WTC11 (cell line): ENCODE measurements around the gene PLXNA2. TPM values are rescaled to one million over a fixed set of nuclear protein-coding genes. Genes with fewer than 3 reads are reported as not detected.

ENCODE experiments used
- ATAC-seq: fragments of 200-7000 bp; cut with Tn5 transposase; 2 replicates; pipeline ENCODE4 v1.10.0; 2021; ENCODE audit warnings: mild to moderate bottlenecking, moderate library complexity
- CTCF ChIA-PET: fragments of 300-600 bp; sonication (Branson Sonifier 250); formaldehyde crosslinking; loops from one replicate; lab custom pipeline; 2021; ENCODE audit warnings: antibody characterized with exemption; lab: Charles Lee
- POLR2A ChIA-PET: fragments of 350-600 bp; sonication (Branson Sonifier 250); formaldehyde crosslinking; loops from one replicate; lab custom pipeline; 2021; ENCODE audit warnings: antibody characterized with exemption; lab: Charles Lee
- DNase-seq: peaks from one replicate; pipeline ENCODE4 v3.0.0; 2021; ENCODE audit warnings: low spot score
- H3K27ac Mint-ChIP-seq: 2 replicates; pipeline ENCODE4 v1.8.0; 2021; ENCODE audit warnings: mixed read lengths
- H3K27me3 Mint-ChIP-seq: 2 replicates; pipeline ENCODE4 v1.8.0; 2021; ENCODE audit warnings: low read depth, mild to moderate bottlenecking, moderate library complexity, mixed read lengths
- H3K36me3 Mint-ChIP-seq: 2 replicates; pipeline ENCODE4 v1.8.0; 2021; ENCODE audit warnings: mixed read lengths
- H3K4me1 Mint-ChIP-seq: 2 replicates; pipeline ENCODE4 v1.8.0; 2022; ENCODE audit warnings: mixed read lengths
- H3K4me3 Mint-ChIP-seq: 2 replicates; pipeline ENCODE4 v1.8.0; 2021; ENCODE audit warnings: mild to moderate bottlenecking, moderate library complexity, mixed read lengths
- H3K9me3 Mint-ChIP-seq: 2 replicates; pipeline ENCODE4 v1.8.0; 2021; ENCODE audit warnings: mixed read lengths
- ATF1 ChIP-seq: sonication (generic); formaldehyde crosslinking; IDR thresholded peaks from 2 replicates; pipeline ENCODE4 v1.8.1; 2023; ENCODE audit warnings: mild to moderate bottlenecking, moderate library complexity, missing genetic modification reagents
- ATF3 ChIP-seq: sonication (generic); formaldehyde crosslinking; conservative IDR thresholded peaks from 2 replicates; pipeline ENCODE4 v1.8.1; 2022; ENCODE audit warnings: mild to moderate bottlenecking, missing genetic modification reagents
- CBFB ChIP-seq: sonication (generic); formaldehyde crosslinking; IDR thresholded peaks from 2 replicates; pipeline ENCODE4 v1.8.1; 2022; ENCODE audit warnings: mild to moderate bottlenecking, low read depth, missing genetic modification reagents
- FOXJ3 ChIP-seq: sonication (generic); formaldehyde crosslinking; IDR thresholded peaks from 2 replicates; pipeline ENCODE4 v1.9.0; 2021; ENCODE audit warnings: missing genetic modification reagents, mild to moderate bottlenecking, borderline replicate concordance
- FOXP1 ChIP-seq: sonication (generic); formaldehyde crosslinking; IDR thresholded peaks from 2 replicates; pipeline ENCODE4 v1.8.0; 2022; ENCODE audit warnings: missing genetic modification reagents, mild to moderate bottlenecking, moderate library complexity, borderline replicate concordance
- FOXP4 ChIP-seq: sonication (generic); formaldehyde crosslinking; IDR thresholded peaks from 2 replicates; pipeline ENCODE4 v1.8.0; 2022; ENCODE audit warnings: mild to moderate bottlenecking, missing genetic modification reagents
- HMGA2 ChIP-seq: fragments of 250-450 bp; sonication (Bioruptor Pico); IDR thresholded peaks from 2 replicates; pipeline ENCODE4 v1.4.0; 2021; ENCODE audit warnings: mild to moderate bottlenecking, moderate library complexity
- HMGXB4 ChIP-seq: sonication (generic); formaldehyde crosslinking; IDR thresholded peaks from 2 replicates; pipeline ENCODE4 v1.8.1; 2023; ENCODE audit warnings: mild to moderate bottlenecking, moderate library complexity, missing genetic modification reagents
- MLX ChIP-seq: sonication (generic); formaldehyde crosslinking; IDR thresholded peaks from 2 replicates; pipeline ENCODE4 v1.8.1; 2023; ENCODE audit warnings: mild to moderate bottlenecking, missing genetic modification reagents, moderate library complexity
- NFE2L1 ChIP-seq: sonication (generic); formaldehyde crosslinking; IDR thresholded peaks from 2 replicates; pipeline ENCODE4 v1.8.1; 2023; ENCODE audit warnings: missing genetic modification reagents
- NFYB ChIP-seq: sonication (generic); formaldehyde crosslinking; conservative IDR thresholded peaks from 2 replicates; pipeline ENCODE4 v1.8.0; 2022; ENCODE audit warnings: low read depth, missing genetic modification reagents
- NR2C2 ChIP-seq: sonication (generic); formaldehyde crosslinking; IDR thresholded peaks from 2 replicates; pipeline ENCODE4 v1.8.0; 2022; ENCODE audit warnings: mild to moderate bottlenecking, missing genetic modification reagents
- NR3C1 ChIP-seq: sonication (generic); formaldehyde crosslinking; conservative IDR thresholded peaks from 2 replicates; pipeline ENCODE4 v1.8.1; 2023; ENCODE audit warnings: low read depth, mild to moderate bottlenecking, missing genetic modification reagents
- RORB ChIP-seq: fragments of 250-450 bp; sonication (Bioruptor Pico); IDR thresholded peaks from 2 replicates; pipeline ENCODE4 v1.9.0; 2021; ENCODE audit warnings: mild to moderate bottlenecking
- SMAD4 ChIP-seq: sonication (generic); formaldehyde crosslinking; IDR thresholded peaks from 2 replicates; pipeline ENCODE4 v1.8.0; 2022; ENCODE audit warnings: mild to moderate bottlenecking, missing genetic modification reagents
- TEAD4 ChIP-seq: sonication (generic); formaldehyde crosslinking; IDR thresholded peaks from 2 replicates; pipeline ENCODE4 v1.8.0; 2022; ENCODE audit warnings: mild to moderate bottlenecking, missing genetic modification reagents
- USF2 ChIP-seq: sonication (generic); formaldehyde crosslinking; IDR thresholded peaks from 2 replicates; pipeline ENCODE4 v1.8.1; 2023; ENCODE audit warnings: mild to moderate bottlenecking, missing genetic modification reagents, moderate library complexity
- ZBTB21 ChIP-seq: sonication (generic); formaldehyde crosslinking; IDR thresholded peaks from 2 replicates; pipeline ENCODE4 v1.8.1; 2023; ENCODE audit warnings: mild to moderate bottlenecking, missing genetic modification reagents, borderline replicate concordance
- ZNF396 ChIP-seq: fragments of 250-450 bp; sonication (Bioruptor Pico); IDR thresholded peaks from 2 replicates; pipeline ENCODE4 v1.8.0; 2021; ENCODE audit warnings: mild to moderate bottlenecking, moderate library complexity, borderline replicate concordance
- ZNF416 ChIP-seq: fragments of 250-450 bp; sonication (Bioruptor Pico); IDR thresholded peaks from 2 replicates; pipeline ENCODE4 v1.9.0; 2021; ENCODE audit warnings: mild to moderate bottlenecking, inconsistent platforms
- ZSCAN18 ChIP-seq: fragments of 250-450 bp; sonication (Bioruptor Pico); IDR thresholded peaks from 2 replicates; pipeline ENCODE4 v2.1.2; 2022; ENCODE audit warnings: mild to moderate bottlenecking, moderate library complexity
- total RNA-seq: library from RNA; stranded (reverse); gene quantifications from 3 replicates; pipeline ENCODE4 v1.2.3, GENCODE V29; 2021

PLXNA2 gene
- total RNA-seq, 1 experiment from 2014 or later: 4.2 TPM

- Mint-ChIP-seq H3K27ac (no peak overlapping the region), H3K4me1 (peaks cover 18% of the 10 kb centered on the region)
- no peak for DNase-seq
Measured at GRCh38 chr1:208209286-208209685, 34.9 kb downstream of the PLXNA2 start.

GRCh38 chr1:208208132-208208487 lies 36.1 kb downstream of the PLXNA2 start:
- DNase-seq (no peak), ATAC-seq (no peak)
- no peaks in the 10 kb centered on the region for H3K27me3 Mint-ChIP-seq
- H3K36me3 Mint-ChIP-seq: no peaks in the 10 kb centered on the region
- TF ChIP-seq USF2 (CRISPR knock-in tag) (no peak), HMGA2 (no peak)
- no peak overlapping the region for H3K27ac Mint-ChIP-seq
- no peaks in the 10 kb centered on the region for H3K9me3 Mint-ChIP-seq
- peaks cover 11% of the 10 kb centered on the region; the same call in 1 of the 2 replicates for H3K4me1 Mint-ChIP-seq
- CTCF ChIA-PET: interaction anchor here (1.6 to 2.4 kb wide), 2 partner anchors 9 to 210 kb away, joined by 3 to 8 read pairs; no protein-coding TSS in a partner anchor
- no peak overlapping the region for H3K4me3 Mint-ChIP-seq
- POLR2A ChIA-PET: no interaction called here

More at GRCh38 chr1:208209286-208209685, 34.9 kb downstream of the PLXNA2 start:
- CTCF ChIA-PET: interaction anchor here (0.7 to 1.4 kb wide), 3 partner anchors 18 to 77 kb away, joined by 3 to 5 read pairs (median 3); no protein-coding TSS in a partner anchor
- Mint-ChIP-seq H3K4me3 (no peak overlapping the region), H3K36me3 (no peaks in the 10 kb centered on the region), H3K27me3 (no peaks in the 10 kb centered on the region), H3K9me3 (no peaks in the 10 kb centered on the region)
- TF ChIP-seq ZBTB21 (CRISPR knock-in tag): no peak
- TF ChIP-seq FOXP1 (CRISPR knock-in tag): no peak
- no peak for TF ChIP-seq ZNF416
- TF ChIP-seq NFE2L1: no peak
- no peak for TF ChIP-seq ATF1 (CRISPR knock-in tag)
- TF ChIP-seq FOXJ3 (CRISPR knock-in tag): no peak
- no peak for TF ChIP-seq ZNF396 (CRISPR knock-in tag)
- no peak for TF ChIP-seq FOXP4 (CRISPR knock-in tag)
- TF ChIP-seq CBFB (CRISPR knock-in tag): no peak
- TF ChIP-seq TEAD4 (CRISPR knock-in tag): no peak
- TF ChIP-seq MLX (CRISPR knock-in tag): no peak
- no peak for TF ChIP-seq ZSCAN18
- no peak for TF ChIP-seq NFYB (CRISPR knock-in tag)
- no peak for TF ChIP-seq NR3C1 (CRISPR knock-in tag)
- TF ChIP-seq HMGXB4 (CRISPR knock-in tag): no peak
- no peak for TF ChIP-seq RORB (CRISPR knock-in tag)
- TF ChIP-seq ATF3 (CRISPR knock-in tag): no peak
- no peak for TF ChIP-seq NR2C2
- TF ChIP-seq SMAD4 (CRISPR knock-in tag): no peak
- ATAC-seq: no peak
- POLR2A ChIA-PET: no interaction called here
